ENCODE data around the gene GNAZ. TPM values are rescaled to one million over a fixed set of nuclear protein-coding genes. Genes with fewer than 3 reads are reported as not detected.

The GNAZ gene
- total RNA-seq, 1 experiment from 2014 or later: 0.48 TPM

- DNase-seq: no peak
- H3K27ac Mint-ChIP-seq (ENCODE audit: unreplicated experiment): no peak overlapping the region
- intact Hi-C loops (cut with micrococcal nuclease; ENCODE audit: unreplicated experiment): no loop called here
- peaks cover 10% of the 10 kb centered on the region for H3K4me1 Mint-ChIP-seq (ENCODE audit: low read depth, unreplicated experiment)
- no peaks in the 10 kb centered on the region for H3K9me3 ChIP-seq
- ChIA-PET CTCF (no interaction called here), POLR2A (no interaction called here)
- H3K36me3 ChIP-seq (ENCODE audit: control insufficient read depth, insufficient read depth, low read length): no peaks in the 10 kb centered on the region
- no peak overlapping the region for H3K4me3 ChIP-seq (ENCODE audit: low read depth, low read length)
- peaks cover 4% of the 10 kb centered on the region; the same call in 1 of the 2 replicates for H3K4me1 ChIP-seq
- no peaks in the 10 kb centered on the region for H3K36me3 Mint-ChIP-seq (ENCODE audit: insufficient read depth, unreplicated experiment)
- no peaks in the 10 kb centered on the region for H3K9me3 Mint-ChIP-seq (ENCODE audit: unreplicated experiment)
- BruUV-seq (replicated peaks): no TSS peak
- H3K27me3 Mint-ChIP-seq (ENCODE audit: insufficient read depth, unreplicated experiment): no peaks in the 10 kb centered on the region
- no peaks in the 10 kb centered on the region for H3K27me3 ChIP-seq (replicated peaks; ENCODE audit: control insufficient read depth, insufficient read depth, low read length)
- TF ChIP-seq, protein P1, sequence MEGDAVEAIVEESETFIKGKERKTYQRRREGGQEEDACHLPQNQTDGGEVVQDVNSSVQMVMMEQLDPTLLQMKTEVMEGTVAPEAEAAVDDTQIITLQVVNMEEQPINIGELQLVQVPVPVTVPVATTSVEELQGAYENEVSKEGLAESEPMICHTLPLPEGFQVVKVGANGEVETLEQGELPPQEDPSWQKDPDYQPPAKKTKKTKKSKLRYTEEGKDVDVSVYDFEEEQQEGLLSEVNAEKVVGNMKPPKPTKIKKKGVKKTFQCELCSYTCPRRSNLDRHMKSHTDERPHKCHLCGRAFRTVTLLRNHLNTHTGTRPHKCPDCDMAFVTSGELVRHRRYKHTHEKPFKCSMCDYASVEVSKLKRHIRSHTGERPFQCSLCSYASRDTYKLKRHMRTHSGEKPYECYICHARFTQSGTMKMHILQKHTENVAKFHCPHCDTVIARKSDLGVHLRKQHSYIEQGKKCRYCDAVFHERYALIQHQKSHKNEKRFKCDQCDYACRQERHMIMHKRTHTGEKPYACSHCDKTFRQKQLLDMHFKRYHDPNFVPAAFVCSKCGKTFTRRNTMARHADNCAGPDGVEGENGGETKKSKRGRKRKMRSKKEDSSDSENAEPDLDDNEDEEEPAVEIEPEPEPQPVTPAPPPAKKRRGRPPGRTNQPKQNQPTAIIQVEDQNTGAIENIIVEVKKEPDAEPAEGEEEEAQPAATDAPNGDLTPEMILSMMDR (IDR thresholded peaks at IDR 0.05; ENCODE audit: insufficient read depth in 1 of 2, low read depth in 1 of 2, low read length in 1 of 2, severe bottlenecking in 1 of 2, unreplicated experiment in 1 of 2): no peak
- no peak overlapping the region for H3K4me3 Mint-ChIP-seq (ENCODE audit: unreplicated experiment)
These were observed 9.0 kb downstream of the GNAZ start for GRCh38 chr22:23079240-23079768.

DNA sequence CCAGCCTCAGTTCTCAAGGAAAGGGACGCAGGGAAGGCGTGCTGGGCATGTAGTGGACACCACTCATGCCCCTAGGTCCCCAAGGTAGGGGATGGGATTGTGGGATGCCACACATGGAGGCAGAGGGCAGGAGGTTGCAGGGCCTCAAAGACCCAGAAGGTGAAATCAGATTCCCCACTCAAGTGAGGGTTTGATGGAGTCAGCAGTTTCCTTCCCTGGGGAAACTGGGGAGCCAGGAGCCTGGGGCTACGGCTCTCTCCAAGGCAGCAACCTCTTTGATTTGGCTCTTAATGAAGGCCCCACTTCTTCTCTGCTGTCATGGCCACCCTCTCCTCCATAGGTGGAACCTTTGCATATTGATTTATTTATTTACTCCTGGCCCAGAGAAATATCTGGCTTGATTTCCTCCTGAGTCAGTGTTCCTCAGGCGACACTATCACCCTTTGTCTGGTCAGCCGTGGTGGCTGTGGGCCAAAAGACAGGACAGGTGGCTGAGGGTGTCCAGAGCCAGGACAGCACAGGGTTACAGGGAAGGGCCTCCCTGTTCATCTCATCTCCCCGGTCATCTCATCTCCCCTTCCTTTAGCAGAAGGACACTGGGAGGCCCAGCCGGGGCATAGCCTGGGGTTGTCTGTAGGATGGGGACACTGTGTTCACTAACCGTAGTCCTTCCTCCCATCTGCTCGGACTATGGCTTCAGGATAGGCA is 9.6 kb downstream of the GNAZ start:
- no TSS peak for BruUV-seq (replicated peaks)
- Histone ChIP-seq H3K4me1 (peaks cover 4% of the 10 kb centered on the region; the same call in 1 of the 2 replicates), H3K27me3 (replicated peaks; ENCODE audit: control insufficient read depth, insufficient read depth, low read length) (no peaks in the 10 kb centered on the region), H3K9me3 (no peaks in the 10 kb centered on the region), H3K36me3 (ENCODE audit: control insufficient read depth, insufficient read depth, low read length) (no peaks in the 10 kb centered on the region), H3K4me3 (ENCODE audit: low read depth, low read length) (no peak overlapping the region)
- no peak overlapping the region for H3K27ac Mint-ChIP-seq (ENCODE audit: unreplicated experiment)
- CTCF ChIA-PET: no interaction called here
- no peak overlapping the region for H3K4me3 Mint-ChIP-seq (ENCODE audit: unreplicated experiment)
- DNase-seq: no peak
- intact Hi-C loops (cut with micrococcal nuclease; ENCODE audit: unreplicated experiment): no loop called here
- POLR2A ChIA-PET: no interaction called here
- no peaks in the 10 kb centered on the region for H3K9me3 Mint-ChIP-seq (ENCODE audit: unreplicated experiment)
- no peaks in the 10 kb centered on the region for H3K27me3 Mint-ChIP-seq (ENCODE audit: insufficient read depth, unreplicated experiment)
- H3K4me1 Mint-ChIP-seq (ENCODE audit: low read depth, unreplicated experiment): peaks cover 10% of the 10 kb centered on the region
- H3K36me3 Mint-ChIP-seq (ENCODE audit: insufficient read depth, unreplicated experiment): no peaks in the 10 kb centered on the region
- TF ChIP-seq, protein P1 (IDR thresholded peaks at IDR 0.05; ENCODE audit: insufficient read depth in 1 of 2, low read depth in 1 of 2, low read length in 1 of 2, severe bottlenecking in 1 of 2, unreplicated experiment in 1 of 2): no peak

DNA sequence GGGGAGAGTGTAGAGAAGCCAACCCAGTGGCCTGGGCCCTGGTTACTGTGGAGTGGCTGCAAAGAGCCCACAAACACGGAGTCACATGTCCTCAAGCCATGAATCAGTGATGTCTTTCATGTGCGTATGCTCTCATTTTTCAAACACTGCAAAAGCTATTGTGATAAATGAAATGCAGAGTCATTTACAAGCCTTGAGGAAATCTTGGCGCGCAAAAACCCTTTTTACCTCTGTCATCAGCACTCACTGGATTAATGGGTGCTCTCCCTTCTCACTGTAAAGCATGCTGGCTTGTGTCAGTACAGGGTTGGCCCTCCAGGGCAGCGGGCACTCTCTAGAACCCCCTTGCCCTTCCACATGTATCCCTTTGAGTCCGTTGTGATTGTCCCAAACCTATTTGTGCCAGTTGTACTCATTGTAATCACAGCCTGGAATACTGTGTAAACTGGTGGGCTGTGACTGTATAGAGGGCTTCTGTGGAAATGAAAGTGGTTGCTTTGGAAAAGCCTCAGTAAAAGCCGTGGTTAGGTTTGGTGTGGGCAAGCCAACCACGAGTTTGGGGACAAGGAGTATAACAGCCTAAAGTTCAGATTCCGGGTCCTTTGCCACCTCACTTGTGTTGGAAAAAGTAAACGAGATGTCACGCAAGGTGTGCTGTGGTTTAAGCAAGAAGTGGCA is 10.4 kb downstream of the GNAZ start:
- BruUV-seq (replicated peaks): no TSS peak
- Mint-ChIP-seq H3K9me3 (ENCODE audit: unreplicated experiment) (no peaks in the 10 kb centered on the region), H3K4me1 (ENCODE audit: low read depth, unreplicated experiment) (peaks cover 10% of the 10 kb centered on the region), H3K36me3 (ENCODE audit: insufficient read depth, unreplicated experiment) (no peaks in the 10 kb centered on the region), H3K4me3 (ENCODE audit: unreplicated experiment) (no peak overlapping the region), H3K27ac (ENCODE audit: unreplicated experiment) (no peak overlapping the region), H3K27me3 (ENCODE audit: insufficient read depth, unreplicated experiment) (no peaks in the 10 kb centered on the region)
- Histone ChIP-seq H3K36me3 (ENCODE audit: control insufficient read depth, insufficient read depth, low read length) (no peaks in the 10 kb centered on the region), H3K4me1 (no peaks in the 10 kb centered on the region), H3K4me3 (ENCODE audit: low read depth, low read length) (no peak overlapping the region), H3K9me3 (no peaks in the 10 kb centered on the region), H3K27me3 (replicated peaks; ENCODE audit: control insufficient read depth, insufficient read depth, low read length) (no peaks in the 10 kb centered on the region)
- intact Hi-C loops (cut with micrococcal nuclease; ENCODE audit: unreplicated experiment): no loop called here
- DNase-seq: no peak
- ChIA-PET POLR2A (no interaction called here), CTCF (no interaction called here)
- TF ChIP-seq, protein P1 (IDR thresholded peaks at IDR 0.05; ENCODE audit: insufficient read depth in 1 of 2, low read depth in 1 of 2, low read length in 1 of 2, severe bottlenecking in 1 of 2, unreplicated experiment in 1 of 2): no peak
